Subcutaneous abdominal adipose tissue (tissue), 5 donors: Measurements from ENCODE around the gene GPR108.

Source experiments
- H3K27ac ChIP-seq: one replicate; pipeline ENCODE4 v1.7.0; 2013; ENCODE audit warnings: low read depth, mild to moderate bottlenecking, inconsistent platforms, low read length, moderate library complexity
- H3K27me3 ChIP-seq, 5 donors: one replicate each; pipeline ENCODE4 v1.7.0; 2013; ENCODE audit warnings: low read length in 5 of 5, inconsistent platforms in 1 of 5; ENCODE audit not compliant: control insufficient read depth in 5 of 5, insufficient read depth in 4 of 5
- H3K36me3 ChIP-seq, 5 donors: one replicate each; pipeline ENCODE4 v1.7.0; 2013; ENCODE audit warnings: low read length in 5 of 5; ENCODE audit not compliant: control insufficient read depth in 5 of 5, insufficient read depth in 5 of 5
- H3K4me1 ChIP-seq, 5 donors: one replicate each; pipeline ENCODE4 v1.7.0; 2013; ENCODE audit warnings: low read length in 5 of 5, mild to moderate bottlenecking in 3 of 5, moderate library complexity in 1 of 5; ENCODE audit not compliant: control insufficient read depth in 5 of 5, insufficient read depth in 5 of 5
- H3K4me3 ChIP-seq, 5 donors: one replicate each; pipeline ENCODE4 v1.7.0; 2013; ENCODE audit warnings: low read length in 5 of 5, low read depth in 1 of 5
- H3K9ac ChIP-seq, 5 donors: one replicate each; pipeline ENCODE4 v1.7.0; 2013; ENCODE audit warnings: low read length in 5 of 5, mild to moderate bottlenecking in 4 of 5, moderate library complexity in 3 of 5
- H3K9me3 ChIP-seq, 5 donors: one replicate each; pipeline ENCODE4 v1.7.0; 2013; ENCODE audit warnings: low read length in 5 of 5; ENCODE audit not compliant: control insufficient read depth in 5 of 5
- donor health status: healthy.
- donor health status: healthy.
- donor health status: healthy.
- donor health status: healthy.
- donor health status: healthy.

GPR108 gene

GRCh38 chr19:6721773-6722172 is 15.6 kb downstream of the GPR108 start:
- Histone ChIP-seq H3K4me1 (peaks cover 5 to 49% (median 47%) of the 10 kb centered on the region in 5 donors), H3K36me3 (peaks cover 0 to 15% (median 11%) of the 10 kb centered on the region in 5 donors), H3K4me3 (no peak overlapping the region), H3K9me3 (no peaks in the 10 kb centered on the region), H3K27ac (peak overlapping the region; percentile 35), H3K9ac (no peak overlapping the region), H3K27me3 (no peaks in the 10 kb centered on the region)

DNA sequence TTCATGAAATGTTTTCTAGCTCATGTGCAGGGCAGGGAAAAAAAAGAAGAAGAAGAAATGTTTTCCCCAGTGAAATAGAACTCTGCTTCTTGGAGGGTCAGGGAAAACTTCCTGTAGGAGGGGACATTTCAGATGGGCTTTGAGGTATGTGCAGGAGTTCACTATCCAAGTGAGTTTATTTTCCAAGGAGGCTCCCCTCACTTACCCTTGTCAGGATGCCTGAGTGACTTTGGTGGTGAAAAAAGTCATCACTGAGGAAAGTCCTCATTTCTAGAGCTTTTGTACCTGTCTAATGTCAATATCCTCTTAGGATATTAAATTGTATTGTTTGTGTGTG is 16.3 kb downstream of the GPR108 start:
- Histone ChIP-seq H3K9me3 (no peaks in the 10 kb centered on the region), H3K27ac (peak overlapping the region; percentile 79), H3K4me3 (no peak overlapping the region), H3K27me3 (no peaks in the 10 kb centered on the region), H3K4me1 (peaks cover 5 to 49% (median 47%) of the 10 kb centered on the region in 5 donors), H3K9ac (peak overlapping the region in 1 of 5 donors; percentile 14), H3K36me3 (peaks cover 0 to 16% (median 11%) of the 10 kb centered on the region in 5 donors)

DNA sequence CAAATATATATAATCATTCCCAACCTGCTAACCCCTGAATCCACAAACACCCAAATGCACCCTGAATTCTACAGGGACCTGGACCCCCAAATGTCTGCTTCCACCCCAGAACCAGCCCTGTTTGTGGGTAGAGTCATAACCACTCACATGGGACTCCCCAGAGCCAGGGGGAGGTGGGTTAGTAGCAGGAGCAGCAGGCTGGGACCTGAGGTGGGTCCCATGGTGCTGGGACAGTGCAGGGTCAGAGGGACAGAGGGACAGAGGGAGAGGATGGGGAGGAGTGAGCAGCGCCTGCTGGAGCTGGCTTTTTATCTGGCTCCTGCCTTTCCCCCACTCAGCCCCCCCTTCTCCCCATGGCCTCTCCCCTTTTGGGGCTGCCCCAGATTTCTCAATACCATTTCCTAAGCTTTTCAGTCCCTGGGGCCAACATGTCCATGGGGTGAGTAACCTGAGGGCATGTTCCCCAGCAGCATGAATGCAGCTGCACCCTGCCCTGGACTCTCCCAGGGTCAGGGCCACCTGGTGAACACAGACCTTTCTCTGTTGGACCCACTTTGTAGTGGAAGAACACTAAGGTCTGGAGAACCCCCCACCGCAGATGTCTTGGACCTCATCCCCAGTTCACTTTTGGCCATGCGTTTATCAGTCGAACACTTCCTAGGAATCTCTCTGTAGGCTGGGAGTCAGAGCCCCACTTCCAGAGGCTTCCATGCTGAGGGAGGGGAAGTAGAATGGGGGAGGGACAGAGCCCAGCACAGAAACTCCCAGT is 16.8 kb downstream of the GPR108 start, which contains the start of gene C3:
Gene C3, minus strand, starts transcription at position 282 of the 769 bp plus-strand sequence. Its CDS starts 61 bp downstream, at position 221.
- peaks cover 0 to 16% (median 11%) of the 10 kb centered on the region in 5 donors for H3K36me3 ChIP-seq
- H3K4me3 ChIP-seq: peak within 1 kb of the TSS; percentile 33 to 73 (median 61)
- H3K27ac ChIP-seq: peak within 1 kb of the TSS; percentile 79
- no peaks in the 10 kb centered on the region for H3K27me3 ChIP-seq
- peaks cover 5 to 49% (median 47%) of the 10 kb centered on the region in 5 donors for H3K4me1 ChIP-seq
- H3K9ac ChIP-seq: peak within 1 kb of the TSS in 3 of 5 donors; percentile 2 to 47 (median 39)
- H3K9me3 ChIP-seq: no peaks in the 10 kb centered on the region

DNA sequence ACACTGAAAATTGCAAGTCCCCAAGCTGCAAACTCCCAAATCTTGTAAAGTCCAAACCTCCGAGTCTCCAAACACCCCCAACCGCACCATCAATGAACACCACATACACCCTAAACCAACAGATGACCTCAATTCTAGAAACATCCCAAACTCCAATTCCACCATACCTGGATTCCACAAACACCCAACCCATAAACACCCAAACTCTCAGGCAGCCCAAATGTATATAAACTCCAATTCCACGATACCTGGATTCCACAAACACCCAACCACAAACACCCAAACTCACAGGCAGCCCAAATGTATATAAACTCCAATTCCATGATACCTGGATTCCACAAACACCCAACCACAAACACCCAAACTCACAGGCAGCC is 17.4 kb downstream of the GPR108 start:
- Histone ChIP-seq H3K4me1 (peaks cover 5 to 49% (median 47%) of the 10 kb centered on the region in 5 donors), H3K4me3 (peak overlapping the region; percentile 33 to 73 (median 61)), H3K27ac (peak overlapping the region; percentile 79), H3K9me3 (no peaks in the 10 kb centered on the region), H3K36me3 (peaks cover 0 to 16% (median 11%) of the 10 kb centered on the region in 5 donors), H3K9ac (peak overlapping the region in 2 of 5 donors; percentile 2 to 47), H3K27me3 (no peaks in the 10 kb centered on the region)

DNA sequence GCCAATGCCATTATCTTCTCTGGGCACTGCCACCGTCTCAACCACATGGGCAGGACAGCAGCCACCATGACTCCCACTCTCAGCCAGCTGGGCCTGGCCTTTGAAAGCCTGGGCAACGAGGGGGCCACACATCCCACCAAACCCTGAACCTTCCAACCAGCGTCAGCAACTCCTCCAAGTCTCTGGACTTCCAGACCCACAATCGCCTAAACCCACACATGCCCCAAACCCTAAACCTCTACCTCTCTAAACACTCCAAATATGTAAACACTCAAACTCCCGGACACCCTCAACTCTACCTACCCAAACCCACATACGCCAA is 17.9 kb downstream of the GPR108 start:
- Histone ChIP-seq H3K4me3 (peak overlapping the region; percentile 33 to 73 (median 61)), H3K27me3 (no peaks in the 10 kb centered on the region), H3K9ac (peak overlapping the region in 2 of 5 donors; percentile 2 to 39), H3K36me3 (peaks cover 0 to 16% (median 11%) of the 10 kb centered on the region in 5 donors), H3K9me3 (no peaks in the 10 kb centered on the region), H3K27ac (peak overlapping the region; percentile 57), H3K4me1 (peaks cover 5 to 49% (median 45%) of the 10 kb centered on the region in 5 donors)

DNA sequence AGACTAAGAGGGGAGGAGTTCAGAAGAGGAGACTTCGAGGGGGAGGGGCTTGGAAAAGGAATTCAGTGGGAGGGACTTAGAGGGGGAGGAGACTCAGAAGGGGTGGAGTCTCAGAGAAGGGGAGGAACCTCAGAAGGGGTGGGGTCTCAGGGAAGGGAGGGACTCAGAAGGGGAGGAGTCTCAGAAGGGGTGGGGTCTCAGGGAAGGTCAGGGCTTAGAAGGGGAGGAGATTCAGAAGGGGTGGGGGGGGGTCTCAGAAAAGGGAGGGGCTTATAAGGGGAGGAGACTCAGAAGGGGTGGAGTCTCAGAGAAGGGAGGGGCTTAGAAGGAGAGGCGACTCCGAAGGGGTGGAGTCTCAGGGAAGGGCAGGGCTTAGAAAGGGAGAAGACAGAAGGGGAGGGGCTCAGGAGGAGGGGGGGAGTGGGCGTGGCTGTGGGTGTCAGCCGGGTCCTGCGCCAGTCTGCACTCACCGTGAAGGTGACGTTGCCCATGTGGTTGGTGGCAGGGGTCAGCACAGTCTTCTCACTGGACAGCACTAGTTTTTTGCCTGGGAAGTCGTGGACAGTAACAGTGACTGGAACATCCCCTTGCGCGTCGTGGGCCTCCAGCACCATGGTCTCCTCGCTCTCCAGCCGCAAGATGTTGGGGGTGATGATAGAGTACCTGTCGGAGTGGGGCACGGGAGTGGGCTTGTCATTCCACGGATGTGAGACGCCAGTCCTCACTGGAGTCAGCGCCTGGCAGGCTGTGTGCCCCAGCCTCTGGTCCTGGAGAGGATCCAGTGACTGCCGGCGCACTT is 18.4 kb downstream of the GPR108 start:
- H3K27ac ChIP-seq: peak overlapping the region; percentile 57
- H3K4me3 ChIP-seq: peak overlapping the region; percentile 33 to 73 (median 61)

DNA sequence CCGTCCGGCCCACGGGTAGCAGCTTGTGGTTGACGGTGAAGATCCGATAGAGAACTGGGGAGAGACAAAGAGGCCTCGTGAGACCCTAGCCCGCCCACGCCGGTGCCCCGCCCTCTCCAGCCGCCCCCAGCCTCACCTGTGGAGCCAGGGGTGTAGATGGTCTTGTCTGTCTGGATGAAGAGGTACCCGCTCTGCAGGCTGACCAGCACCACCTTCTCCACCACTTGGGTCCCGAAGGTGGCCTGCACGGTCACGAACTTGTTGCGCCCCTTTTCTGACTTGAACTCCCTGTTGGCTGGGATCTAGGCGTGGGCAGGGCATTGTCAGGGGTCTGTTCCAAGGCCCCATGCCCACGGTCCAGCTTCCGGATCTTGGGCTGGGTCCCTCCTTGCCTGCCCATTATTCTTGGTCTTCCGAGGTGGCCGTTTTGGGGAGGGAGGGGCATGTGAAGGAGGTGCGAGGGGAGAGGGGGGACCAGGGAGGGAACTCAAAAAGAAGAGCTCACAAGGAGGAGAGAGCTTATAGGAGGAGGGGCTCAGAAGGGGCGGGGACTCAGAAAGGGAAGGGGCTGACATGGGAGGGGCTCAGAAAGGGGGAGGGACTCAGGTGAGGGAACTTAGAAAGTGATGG is 19.2 kb downstream of the GPR108 start:
- Histone ChIP-seq H3K9me3 (no peaks in the 10 kb centered on the region), H3K27ac (peak overlapping the region; percentile 10), H3K36me3 (peaks cover 0 to 17% (median 12%) of the 10 kb centered on the region in 5 donors), H3K27me3 (no peaks in the 10 kb centered on the region), H3K4me3 (peak overlapping the region in 2 of 5 donors; percentile 6 to 22), H3K9ac (no peak overlapping the region), H3K4me1 (peaks cover 4 to 41% (median 38%) of the 10 kb centered on the region in 5 donors)

More for the DNA sequence above, 18.4 kb downstream of the GPR108 start:
- Histone ChIP-seq H3K9ac (peak overlapping the region in 1 of 5 donors; percentile 2), H3K4me1 (peaks cover 5 to 48% (median 44%) of the 10 kb centered on the region in 5 donors), H3K9me3 (no peaks in the 10 kb centered on the region), H3K36me3 (peaks cover 0 to 16% (median 11%) of the 10 kb centered on the region in 5 donors), H3K27me3 (no peaks in the 10 kb centered on the region)

- H3K4me3 ChIP-seq: no peak overlapping the region
- H3K27me3 ChIP-seq: no peaks in the 10 kb centered on the region
- no peak overlapping the region for H3K9ac ChIP-seq
- H3K4me1 ChIP-seq: peaks cover 2 to 34% (median 32%) of the 10 kb centered on the region in 5 donors
- no peak overlapping the region for H3K27ac ChIP-seq
- no peaks in the 10 kb centered on the region for H3K9me3 ChIP-seq
- peaks cover 0 to 22% (median 19%) of the 10 kb centered on the region in 5 donors for H3K36me3 ChIP-seq
Observed at GRCh38 chr19:6717441-6717971, 19.9 kb downstream of the GPR108 start.

- Histone ChIP-seq H3K27me3 (no peaks in the 10 kb centered on the region), H3K4me1 (peaks cover 2 to 29% (median 29%) of the 10 kb centered on the region in 5 donors), H3K9ac (no peak overlapping the region), H3K4me3 (no peak overlapping the region), H3K27ac (no peak overlapping the region), H3K36me3 (peaks cover 0 to 27% (median 23%) of the 10 kb centered on the region in 5 donors), H3K9me3 (no peaks in the 10 kb centered on the region)
Observed at GRCh38 chr19:6717036-6717435, 20.3 kb downstream of the GPR108 start.
